Thoracic aorta (tissue), 2 donors: ENCODE data around the gene IFT43. TPM values are rescaled to one million over a fixed set of nuclear protein-coding genes. Genes with fewer than 3 reads are reported as not detected.

Experiments used
- ATAC-seq: fragments of 150-250 bp; one replicate; pipeline ENCODE4 v1.8.0; 2017; ENCODE audit warnings: low read depth; ENCODE audit not compliant: insufficient number of reproducible peaks, low FRiP score
- DNase-seq: peaks from one replicate; pipeline ENCODE4 v3.0.0-alpha.2; 2020; ENCODE audit warnings: low spot score
- H3K27ac ChIP-seq, 2 donors: fragments of 200-600 bp; sonication (generic); 1 replicate in 1 of 2; 2 replicates in 1 of 2; pipeline ENCODE4 v1.5.1; 2016; ENCODE audit warnings: mild to moderate bottlenecking in 2 of 2, moderate library complexity in 2 of 2
- H3K27me3 ChIP-seq: fragments of 200-600 bp; sonication (generic); replicated peaks from 2 replicates; pipeline ENCODE4 v1.6.0; 2016; ENCODE audit warnings: mild to moderate bottlenecking; ENCODE audit not compliant: insufficient read depth
- H3K36me3 ChIP-seq: fragments of 200-600 bp; sonication (generic); one replicate; pipeline ENCODE4 v1.5.1; 2016
- H3K4me1 ChIP-seq, 2 donors: fragments of 200-600 bp; sonication (generic); 1 replicate in 1 of 2; 2 replicates in 1 of 2; pipeline versions ENCODE4 v1.5.1 to v1.6.0; 2016; ENCODE audit warnings: low read depth in 2 of 2, mild to moderate bottlenecking in 1 of 2; ENCODE audit not compliant: control insufficient read depth in 1 of 2
- H3K4me3 ChIP-seq: fragments of 200-600 bp; sonication (generic); 2 replicates; pipeline ENCODE4 v1.5.1; 2016; ENCODE audit warnings: mild to moderate bottlenecking
- H3K9me3 ChIP-seq: fragments of 200-600 bp; sonication (generic); 2 replicates; pipeline ENCODE4 v1.5.1; 2016
- total RNA-seq, 2 donors: library from RNA; depleted of rRNA; stranded (reverse); fragments of >200 nt; gene quantifications; one replicate each; pipeline versions ENCODE4 v1.1.0 to v1.2.3, GENCODE V29; 2016
- TF ChIP-seq, protein P1 (sequence below): fragments of 200-600 bp; sonication (generic); IDR thresholded peaks from one replicate; pipeline ENCODE4 v1.5.1; 2019; ENCODE audit warnings: antibody characterized with exemption

Gene IFT43
- total RNA-seq, 2 donors from 2014 or later = 27.5 to 80.8 TPM

DNA sequence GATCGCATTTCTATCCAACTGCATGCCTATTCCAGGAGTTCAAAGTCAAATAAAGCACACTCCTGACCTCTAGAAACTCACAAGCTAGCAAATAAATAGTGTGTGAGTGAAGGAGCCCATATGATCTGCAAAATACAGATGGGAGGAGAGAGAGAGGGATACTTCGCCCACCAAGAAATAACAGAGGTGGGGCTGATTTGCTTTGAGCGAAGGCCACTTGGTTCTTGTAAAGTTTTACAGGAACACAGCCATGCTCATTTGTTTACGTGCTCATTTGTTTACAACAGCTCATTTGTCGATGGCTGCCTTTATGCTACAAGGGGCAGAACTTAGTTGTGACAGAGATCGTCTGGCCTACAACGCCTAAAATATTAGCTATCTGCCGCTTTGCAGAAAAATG lies 102.8 kb downstream of the IFT43 start:
- TF ChIP-seq, protein P1, sequence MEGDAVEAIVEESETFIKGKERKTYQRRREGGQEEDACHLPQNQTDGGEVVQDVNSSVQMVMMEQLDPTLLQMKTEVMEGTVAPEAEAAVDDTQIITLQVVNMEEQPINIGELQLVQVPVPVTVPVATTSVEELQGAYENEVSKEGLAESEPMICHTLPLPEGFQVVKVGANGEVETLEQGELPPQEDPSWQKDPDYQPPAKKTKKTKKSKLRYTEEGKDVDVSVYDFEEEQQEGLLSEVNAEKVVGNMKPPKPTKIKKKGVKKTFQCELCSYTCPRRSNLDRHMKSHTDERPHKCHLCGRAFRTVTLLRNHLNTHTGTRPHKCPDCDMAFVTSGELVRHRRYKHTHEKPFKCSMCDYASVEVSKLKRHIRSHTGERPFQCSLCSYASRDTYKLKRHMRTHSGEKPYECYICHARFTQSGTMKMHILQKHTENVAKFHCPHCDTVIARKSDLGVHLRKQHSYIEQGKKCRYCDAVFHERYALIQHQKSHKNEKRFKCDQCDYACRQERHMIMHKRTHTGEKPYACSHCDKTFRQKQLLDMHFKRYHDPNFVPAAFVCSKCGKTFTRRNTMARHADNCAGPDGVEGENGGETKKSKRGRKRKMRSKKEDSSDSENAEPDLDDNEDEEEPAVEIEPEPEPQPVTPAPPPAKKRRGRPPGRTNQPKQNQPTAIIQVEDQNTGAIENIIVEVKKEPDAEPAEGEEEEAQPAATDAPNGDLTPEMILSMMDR = no peak
- H3K27ac ChIP-seq = no peak overlapping the region
- no peak for ATAC-seq

DNA sequence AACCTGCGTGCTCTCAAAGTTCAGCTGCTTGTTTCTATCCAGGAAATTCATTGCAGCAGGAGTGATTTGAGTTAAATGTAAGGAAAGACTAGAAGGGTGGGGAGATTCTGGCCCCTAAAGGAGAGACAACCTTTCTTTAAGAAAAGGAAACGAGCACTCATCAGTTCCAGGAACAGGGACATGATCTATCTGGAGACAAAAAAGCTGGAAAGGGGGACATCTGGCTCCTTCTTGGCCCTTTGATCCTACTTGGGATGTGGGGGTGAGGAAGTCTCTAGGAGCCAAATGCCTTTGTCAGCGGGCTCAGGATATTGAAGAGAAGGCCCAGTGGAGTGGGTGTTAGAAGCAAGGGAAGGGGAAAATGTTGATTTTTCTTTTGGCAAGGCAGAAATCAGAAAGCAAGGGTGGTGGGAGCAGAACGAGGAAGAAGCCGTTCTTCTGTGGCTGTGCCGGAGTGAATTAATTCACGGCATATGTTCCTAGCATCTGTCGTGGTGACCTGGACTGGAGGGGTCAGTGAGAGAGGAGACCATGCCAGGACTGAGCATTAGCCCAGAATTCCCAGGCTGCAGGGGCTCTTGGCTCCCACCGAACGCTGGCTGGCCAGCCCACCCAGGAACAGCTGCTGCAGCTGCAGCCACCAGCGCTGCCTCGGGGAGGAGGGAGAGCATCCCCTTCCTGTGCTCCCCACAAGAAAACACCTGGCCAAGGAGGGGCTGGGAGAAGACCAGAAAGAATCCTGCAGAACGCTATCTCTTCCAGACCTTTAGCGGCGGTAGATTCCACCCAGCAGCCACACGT lies 103.4 kb downstream of the IFT43 start:
- Histone ChIP-seq H3K27ac (no peak overlapping the region), H3K4me1 (peaks cover 0 to 4% of the 10 kb centered on the region in 2 donors), H3K4me3 (no peak overlapping the region), H3K9me3 (no peaks in the 10 kb centered on the region), H3K36me3 (no peaks in the 10 kb centered on the region), H3K27me3 (no peaks in the 10 kb centered on the region)
- TF ChIP-seq, protein P1 = no peak
- ATAC-seq (no peak), DNase-seq (no peak)

More for the DNA sequence above, 102.8 kb downstream of the IFT43 start:
- Histone ChIP-seq H3K4me1 (peaks cover 0 to 4% of the 10 kb centered on the region in 2 donors), H3K36me3 (peaks cover under 1% of the 10 kb centered on the region), H3K9me3 (no peaks in the 10 kb centered on the region), H3K4me3 (no peak overlapping the region), H3K27me3 (no peaks in the 10 kb centered on the region)
- DNase-seq = no peak

DNA sequence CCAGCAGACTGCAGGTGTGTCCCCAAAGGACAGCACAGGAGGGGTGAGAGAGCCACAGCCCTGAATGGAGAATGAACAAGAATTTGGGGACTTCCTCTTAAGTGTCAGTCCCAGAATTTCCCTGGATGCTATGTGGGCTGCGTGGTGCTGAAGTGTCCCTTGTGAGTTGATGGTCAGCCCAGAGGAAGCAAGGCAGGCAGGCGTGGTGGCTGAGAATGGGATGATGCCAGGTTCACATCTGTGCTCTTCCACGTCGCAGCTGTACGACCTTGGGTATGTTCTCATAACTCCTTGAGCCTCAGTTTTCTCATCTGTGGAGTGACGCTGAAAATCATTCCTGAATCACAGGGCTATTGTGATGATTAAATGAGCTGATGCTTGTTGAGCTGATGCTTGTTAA lies 104.0 kb downstream of the IFT43 start:
- TF ChIP-seq, protein P1 = no peak
- ATAC-seq (no peak), DNase-seq (no peak)
- no peaks in the 10 kb centered on the region for H3K9me3 ChIP-seq
- no peaks in the 10 kb centered on the region for H3K27me3 ChIP-seq
- H3K4me3 ChIP-seq = no peak overlapping the region
- no peaks in the 10 kb centered on the region for H3K36me3 ChIP-seq
- no peak overlapping the region for H3K27ac ChIP-seq
- H3K4me1 ChIP-seq = peaks cover 0 to 4% of the 10 kb centered on the region in 2 donors

DNA sequence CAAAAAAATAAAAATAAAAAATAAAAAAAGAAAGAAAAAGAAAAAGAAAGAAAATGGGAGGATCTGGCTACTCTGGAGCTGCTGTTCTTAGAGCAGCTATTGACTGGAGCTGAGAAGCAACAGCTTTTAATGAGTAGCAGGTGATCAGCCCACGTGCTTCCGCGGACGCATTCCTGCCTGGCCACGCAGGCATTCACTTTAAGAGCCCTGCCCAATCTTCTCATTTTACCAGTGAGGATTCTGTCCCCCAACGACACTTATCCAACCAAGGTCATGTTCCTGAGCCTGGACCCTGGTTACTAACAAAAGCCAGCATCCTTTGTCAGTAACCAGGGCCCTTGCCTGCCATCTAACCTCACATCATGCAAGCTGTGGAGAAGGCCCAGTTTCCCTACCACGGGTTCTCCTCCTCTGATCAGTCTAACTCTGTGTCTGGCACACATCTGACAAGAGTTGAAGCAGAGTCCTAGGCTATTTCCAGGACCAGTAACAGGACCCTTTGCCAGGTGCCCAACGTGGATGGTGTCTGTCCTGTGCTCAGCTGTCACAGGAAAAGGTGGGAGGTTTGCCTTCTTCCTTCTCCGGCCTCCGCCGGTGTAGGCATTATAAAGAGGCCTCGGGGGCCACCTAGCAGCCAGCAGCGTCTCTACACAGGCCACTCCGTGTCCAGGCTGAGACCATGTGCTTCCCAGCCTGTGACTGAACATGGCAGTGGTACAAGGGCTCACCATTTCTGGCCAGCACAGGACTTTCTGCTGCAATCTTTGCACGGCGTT lies 105.2 kb downstream of the IFT43 start:
- H3K4me1 ChIP-seq = peaks cover 0 to 4% of the 10 kb centered on the region in 2 donors
- no peaks in the 10 kb centered on the region for H3K27me3 ChIP-seq
- H3K36me3 ChIP-seq = no peaks in the 10 kb centered on the region
- no peak overlapping the region for H3K4me3 ChIP-seq
- TF ChIP-seq, protein P1 = peak; percentile 24
- H3K9me3 ChIP-seq = no peaks in the 10 kb centered on the region
- ATAC-seq (no peak), DNase-seq (no peak)
- H3K27ac ChIP-seq = no peak overlapping the region

DNA sequence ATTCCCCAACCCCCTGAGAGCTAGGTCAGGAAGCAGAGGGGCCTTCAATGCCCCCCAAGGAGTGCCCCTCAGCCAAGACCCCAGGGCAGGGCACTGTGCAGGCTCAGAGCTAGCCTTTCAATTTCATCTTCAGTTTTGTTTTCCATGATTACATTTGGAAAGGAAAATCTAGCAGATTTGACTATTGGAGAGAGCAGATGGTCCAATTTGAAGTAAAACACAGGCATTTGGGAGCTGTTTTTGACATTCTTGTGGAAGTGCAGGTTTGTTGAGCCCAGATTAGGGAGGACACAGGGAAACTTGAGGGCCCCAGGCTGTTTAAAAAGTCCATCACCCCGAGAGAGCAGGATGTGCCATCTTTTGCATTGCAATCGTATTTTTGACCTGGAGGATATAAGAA lies 107.5 kb downstream of the IFT43 start:
- DNase-seq = no peak
- Histone ChIP-seq H3K36me3 (no peaks in the 10 kb centered on the region), H3K9me3 (no peaks in the 10 kb centered on the region), H3K27me3 (no peaks in the 10 kb centered on the region), H3K4me1 (peaks cover 0 to 4% of the 10 kb centered on the region in 2 donors), H3K27ac (no peak overlapping the region), H3K4me3 (no peak overlapping the region)
- no peak for ATAC-seq
- TF ChIP-seq, protein P1 = no peak
